ENCODE results near the gene NAB2. TPM values are rescaled to one million over a fixed set of nuclear protein-coding genes. Genes with fewer than 3 reads are reported as not detected.

The NAB2 gene
- total RNA-seq, 4 donors from 2014 or later = 11.8 to 48.0 (median 16.1) TPM

- DNase-seq = no peak
- Histone ChIP-seq H3K27me3 (no peaks in the 10 kb centered on the region), H3K4me3 (replicated peaks in 1 of 3) (no peak overlapping the region), H3K9me3 (no peaks in the 10 kb centered on the region), H3K4me1 (peaks cover 0 to 20% of the 10 kb centered on the region in 2 donors), H3K27ac (no peak overlapping the region), H3K36me3 (peaks cover 32 to 48% of the 10 kb centered on the region in 2 donors)
- intact Hi-C loops (cut with DNase I) = no loop called here
- TF ChIP-seq POLR2A (IDR thresholded peaks at IDR 0.05) = no peak
- TF ChIP-seq, protein P1, sequence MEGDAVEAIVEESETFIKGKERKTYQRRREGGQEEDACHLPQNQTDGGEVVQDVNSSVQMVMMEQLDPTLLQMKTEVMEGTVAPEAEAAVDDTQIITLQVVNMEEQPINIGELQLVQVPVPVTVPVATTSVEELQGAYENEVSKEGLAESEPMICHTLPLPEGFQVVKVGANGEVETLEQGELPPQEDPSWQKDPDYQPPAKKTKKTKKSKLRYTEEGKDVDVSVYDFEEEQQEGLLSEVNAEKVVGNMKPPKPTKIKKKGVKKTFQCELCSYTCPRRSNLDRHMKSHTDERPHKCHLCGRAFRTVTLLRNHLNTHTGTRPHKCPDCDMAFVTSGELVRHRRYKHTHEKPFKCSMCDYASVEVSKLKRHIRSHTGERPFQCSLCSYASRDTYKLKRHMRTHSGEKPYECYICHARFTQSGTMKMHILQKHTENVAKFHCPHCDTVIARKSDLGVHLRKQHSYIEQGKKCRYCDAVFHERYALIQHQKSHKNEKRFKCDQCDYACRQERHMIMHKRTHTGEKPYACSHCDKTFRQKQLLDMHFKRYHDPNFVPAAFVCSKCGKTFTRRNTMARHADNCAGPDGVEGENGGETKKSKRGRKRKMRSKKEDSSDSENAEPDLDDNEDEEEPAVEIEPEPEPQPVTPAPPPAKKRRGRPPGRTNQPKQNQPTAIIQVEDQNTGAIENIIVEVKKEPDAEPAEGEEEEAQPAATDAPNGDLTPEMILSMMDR (IDR thresholded peaks at IDR 0.05) = no peak
- WGBS, 2 donors = 90 to 92% methylated on average over 8 of the region's 8 CpGs
Measured at GRCh38 chr12:57097554-57097835, 8.6 kb downstream of the NAB2 start.

DNA sequence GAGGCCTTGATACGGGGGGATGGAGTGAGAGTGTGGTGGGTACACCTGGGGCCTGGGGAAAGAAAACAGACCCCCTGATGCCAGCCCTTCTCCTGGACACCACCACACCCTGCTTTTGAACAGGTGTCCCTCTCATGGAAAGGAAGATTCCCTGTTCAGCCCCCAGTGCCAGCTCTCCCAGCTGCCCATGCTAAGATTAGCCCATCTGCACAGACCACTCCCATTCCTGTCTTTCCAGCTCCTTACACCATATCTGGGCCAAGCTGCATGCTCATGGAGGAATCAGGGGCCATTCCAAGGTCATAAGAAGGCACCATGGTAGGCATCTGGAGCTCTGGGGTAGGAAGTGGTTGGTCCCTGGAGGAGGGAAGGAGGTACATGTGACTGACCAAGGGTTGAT, 9.6 kb downstream of the NAB2 start:
- WGBS, 2 donors = 83 to 100% methylated on average over 1 of the region's 1 CpG
- H3K36me3 ChIP-seq = peaks cover 31 to 41% of the 10 kb centered on the region in 2 donors
- peak overlapping the region in 1 of 3 donors; percentile 8 for H3K27ac ChIP-seq
- DNase-seq = no peak
- no peak overlapping the region for H3K4me3 ChIP-seq (replicated peaks in 1 of 3)
- H3K4me1 ChIP-seq = peaks cover 0 to 9% of the 10 kb centered on the region in 2 donors
- TF ChIP-seq, protein P1 (IDR thresholded peaks at IDR 0.05) = no peak
- TF ChIP-seq POLR2A (IDR thresholded peaks at IDR 0.05) = no peak
- no peaks in the 10 kb centered on the region for H3K27me3 ChIP-seq
- intact Hi-C loops (cut with DNase I) = no loop called here
- no peaks in the 10 kb centered on the region for H3K9me3 ChIP-seq

DNA sequence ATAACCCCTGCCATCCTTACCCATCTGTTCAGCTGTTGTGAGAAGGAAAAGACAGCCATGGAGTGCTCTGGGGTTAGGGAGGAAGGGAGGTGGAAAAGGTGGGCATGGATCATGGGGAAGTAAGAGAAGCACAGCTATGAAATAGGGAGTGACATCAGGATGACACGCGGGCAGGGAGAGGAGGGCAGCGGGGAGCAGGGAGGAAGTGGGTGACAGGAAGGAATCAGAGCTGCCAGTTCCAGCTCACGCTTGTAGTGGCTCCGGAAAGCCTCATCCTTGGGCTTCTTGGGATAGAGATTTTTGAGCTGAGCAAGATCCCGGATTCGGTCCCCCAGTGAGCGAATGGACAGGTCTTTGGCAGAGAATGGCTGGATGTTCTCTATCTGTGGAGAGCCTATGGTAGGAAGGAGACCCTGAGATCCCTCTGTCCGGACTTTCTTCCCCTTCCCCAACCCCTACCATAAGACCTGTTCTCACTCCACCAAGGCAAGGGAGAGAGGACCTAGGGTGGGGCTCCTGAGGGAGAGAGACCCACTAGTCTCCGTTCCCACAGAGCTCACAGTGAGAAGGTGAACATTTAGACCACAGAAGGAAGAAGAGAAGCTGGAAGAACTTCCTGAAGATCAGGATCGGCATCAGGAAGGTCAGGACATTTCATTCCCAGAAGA, 10.3 kb downstream of the NAB2 start:
- DNase-seq = no peak
- H3K4me1 ChIP-seq = peaks cover 0 to 4% of the 10 kb centered on the region in 2 donors
- H3K9me3 ChIP-seq = no peaks in the 10 kb centered on the region
- no peaks in the 10 kb centered on the region for H3K27me3 ChIP-seq
- WGBS, 2 donors = 70 to 81% methylated on average over 11 of the region's 11 CpGs
- H3K27ac ChIP-seq = peak overlapping the region in 1 of 3 donors; percentile 8
- no peak overlapping the region for H3K4me3 ChIP-seq (replicated peaks in 1 of 3)
- H3K36me3 ChIP-seq = peaks cover 33 to 43% of the 10 kb centered on the region in 2 donors
- intact Hi-C loops (cut with DNase I) = no loop called here
- no peak for TF ChIP-seq POLR2A (IDR thresholded peaks at IDR 0.05)
- TF ChIP-seq, protein P1 (IDR thresholded peaks at IDR 0.05) = no peak

GRCh38 chr12:57099766-57100165, 10.9 kb downstream of the NAB2 start:
- TF ChIP-seq, protein P1 (IDR thresholded peaks at IDR 0.05) = no peak
- TF ChIP-seq POLR2A (IDR thresholded peaks at IDR 0.05) = no peak
- peak overlapping the region in 1 of 3 donors; percentile 8 for H3K27ac ChIP-seq
- intact Hi-C loops (cut with DNase I) = no loop called here

DNA sequence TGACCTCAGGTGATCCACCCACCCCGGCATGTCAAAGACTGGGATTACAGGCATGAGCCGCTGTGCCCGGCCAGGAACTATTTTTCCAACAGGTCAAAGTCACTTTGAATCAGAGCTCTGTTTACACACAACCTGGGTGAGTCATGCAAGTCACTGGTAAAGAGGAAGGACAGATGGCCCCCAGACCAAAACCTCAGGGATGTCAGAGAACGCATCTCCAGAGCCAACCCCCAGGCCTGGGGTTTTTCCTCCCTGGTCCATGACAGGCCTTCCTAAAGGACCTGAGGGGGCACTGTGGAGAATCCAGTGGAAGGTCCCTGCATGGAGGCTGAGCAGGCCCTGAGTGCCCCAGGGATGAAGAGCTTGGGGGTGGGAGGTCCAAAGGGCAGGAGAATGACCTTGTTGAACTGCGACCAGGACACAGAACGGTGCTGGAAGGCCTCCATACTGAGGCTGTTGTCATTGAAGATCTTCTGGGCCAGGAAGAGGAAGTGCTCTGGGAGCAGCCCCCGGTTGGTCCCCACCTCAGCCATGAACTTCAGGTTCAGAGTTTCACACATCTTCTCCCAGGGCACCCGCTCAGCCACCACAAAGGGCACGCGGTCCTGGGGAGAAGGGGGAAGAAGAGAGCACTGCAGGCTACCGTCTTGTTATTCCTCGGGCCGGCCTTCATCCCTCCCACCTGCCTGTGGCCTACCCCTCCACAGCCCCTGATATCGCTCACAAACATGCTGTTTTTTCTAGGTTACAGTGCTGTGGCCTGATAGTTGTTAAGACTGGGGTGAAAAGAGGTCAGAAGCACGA, 13.2 kb downstream of the NAB2 start:
- DNase-seq = no peak
- intact Hi-C loops (cut with DNase I) = no loop called here
- Histone ChIP-seq H3K4me1 (no peaks in the 10 kb centered on the region), H3K27me3 (no peaks in the 10 kb centered on the region), H3K27ac (no peak overlapping the region), H3K9me3 (no peaks in the 10 kb centered on the region), H3K4me3 (replicated peaks in 1 of 3) (no peak overlapping the region), H3K36me3 (peaks cover 32 to 45% of the 10 kb centered on the region in 2 donors)
- TF ChIP-seq POLR2A (IDR thresholded peaks at IDR 0.05) = no peak
- WGBS, 2 donors = 79 to 91% methylated on average over 15 of the region's 15 CpGs

More at GRCh38 chr12:57099766-57100165, 10.9 kb downstream of the NAB2 start:
- Histone ChIP-seq H3K36me3 (peaks cover 37 to 46% of the 10 kb centered on the region in 2 donors), H3K4me1 (no peaks in the 10 kb centered on the region), H3K27me3 (no peaks in the 10 kb centered on the region), H3K9me3 (no peaks in the 10 kb centered on the region), H3K4me3 (replicated peaks in 1 of 3) (no peak overlapping the region)
- DNase-seq = no peak
- 82 to 92% methylated on average over 12 of the region's 12 CpGs for WGBS, 2 donors

Data from thyroid gland (tissue), 4 donors.